ENCODE data around the gene COX19. TPM values are rescaled to one million over a fixed set of nuclear protein-coding genes. Genes with fewer than 3 reads are reported as not detected.

COX19 gene
- total RNA-seq (2014; rRNA removed; shearing (Covaris generic); ENCODE audit: low replicate concordance): 14.5 and 20.5 TPM in 2 replicates

GRCh38 chr7:974820-975681 is at the start of gene COX19:
Gene COX19, minus strand, starts transcription at chr7:975549. Its CDS starts 40 bp downstream, at chr7:975509.
- peaks cover 21% of the 10 kb centered on the region for H3K36me3 ChIP-seq (ENCODE audit: insufficient read depth, low read length)
- H4K20me1 ChIP-seq (ENCODE audit: insufficient read depth, low read depth, low read length): peaks cover 33% of the 10 kb centered on the region
- peaks cover 55% of the 10 kb centered on the region for H3K4me1 ChIP-seq (ENCODE audit: low read length)
- no peaks in the 10 kb centered on the region for H3K27me3 ChIP-seq (ENCODE audit: low read length)
- no peaks in the 10 kb centered on the region for H3K9me3 ChIP-seq (ENCODE audit: low read length)
- no peaks in the 10 kb centered on the region for H3K9me2 ChIP-seq (replicated peaks; ENCODE audit: insufficient read depth, low read length)
- H3K27ac ChIP-seq (ENCODE audit: low read length): peak within 1 kb of the TSS; percentile 68; the same call in 1 of the 2 replicates
- H2AFZ ChIP-seq (ENCODE audit: low read length): peak within 1 kb of the TSS; percentile 81; the same call in 1 of the 2 replicates
- DNase-seq: peak; percentile 96
- peaks cover 34% of the 10 kb centered on the region for H3K79me2 ChIP-seq (ENCODE audit: low read length)
- peak within 1 kb of the TSS; percentile 100 for H3K4me3 ChIP-seq (ENCODE audit: low read length)
- H3K9ac ChIP-seq (ENCODE audit: low read length): peak within 1 kb of the TSS; percentile 100
- peak within 1 kb of the TSS; percentile 99 for H3K4me2 ChIP-seq (ENCODE audit: low read depth, low read length, poor library complexity, severe bottlenecking)

DNA sequence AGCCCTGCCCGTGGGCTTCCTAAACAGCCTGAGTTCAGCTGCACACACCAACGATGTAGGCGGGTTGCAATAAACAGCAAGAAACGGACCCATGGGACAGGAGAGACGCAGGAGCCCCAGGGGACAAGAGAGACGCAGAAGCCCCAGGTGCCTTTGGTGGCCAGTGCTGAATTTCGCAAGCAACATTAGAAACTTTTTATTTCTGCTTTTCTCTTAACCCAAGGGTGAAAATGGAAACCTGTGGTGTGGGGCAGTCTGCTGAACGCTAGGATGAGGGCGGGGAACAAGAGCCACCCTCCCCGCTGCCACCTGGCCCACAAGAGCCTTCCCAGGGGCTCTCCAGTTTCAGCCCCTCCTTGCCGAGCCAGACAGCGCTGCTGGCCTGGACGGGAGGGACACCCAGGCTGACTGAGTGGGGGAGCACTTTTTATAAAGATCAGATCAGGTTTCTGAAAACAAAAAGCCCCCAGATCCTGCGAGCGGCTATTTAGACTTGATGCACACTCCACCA is 49.0 kb upstream of the COX19 start:
- Histone ChIP-seq H3K9ac (ENCODE audit: low read length) (peak overlapping the region; percentile 61), H3K36me3 (ENCODE audit: insufficient read depth, low read length) (no peaks in the 10 kb centered on the region), H3K79me2 (ENCODE audit: low read length) (no peaks in the 10 kb centered on the region), H3K9me3 (ENCODE audit: low read length) (no peaks in the 10 kb centered on the region), H3K4me3 (ENCODE audit: low read length) (peak overlapping the region; percentile 62), H4K20me1 (ENCODE audit: insufficient read depth, low read depth, low read length) (peaks cover 68% of the 10 kb centered on the region), H3K4me1 (ENCODE audit: low read length) (peaks cover 60% of the 10 kb centered on the region), H3K27ac (ENCODE audit: low read length) (peak overlapping the region; percentile 92), H2AFZ (ENCODE audit: low read length) (no peak overlapping the region), H3K4me2 (ENCODE audit: low read depth, low read length, poor library complexity, severe bottlenecking) (peak overlapping the region; percentile 77), H3K9me2 (replicated peaks; ENCODE audit: insufficient read depth, low read length) (no peaks in the 10 kb centered on the region), H3K27me3 (ENCODE audit: low read length) (no peaks in the 10 kb centered on the region; the same call in 1 of the 2 replicates)
- DNase-seq: peak; percentile 98

DNA sequence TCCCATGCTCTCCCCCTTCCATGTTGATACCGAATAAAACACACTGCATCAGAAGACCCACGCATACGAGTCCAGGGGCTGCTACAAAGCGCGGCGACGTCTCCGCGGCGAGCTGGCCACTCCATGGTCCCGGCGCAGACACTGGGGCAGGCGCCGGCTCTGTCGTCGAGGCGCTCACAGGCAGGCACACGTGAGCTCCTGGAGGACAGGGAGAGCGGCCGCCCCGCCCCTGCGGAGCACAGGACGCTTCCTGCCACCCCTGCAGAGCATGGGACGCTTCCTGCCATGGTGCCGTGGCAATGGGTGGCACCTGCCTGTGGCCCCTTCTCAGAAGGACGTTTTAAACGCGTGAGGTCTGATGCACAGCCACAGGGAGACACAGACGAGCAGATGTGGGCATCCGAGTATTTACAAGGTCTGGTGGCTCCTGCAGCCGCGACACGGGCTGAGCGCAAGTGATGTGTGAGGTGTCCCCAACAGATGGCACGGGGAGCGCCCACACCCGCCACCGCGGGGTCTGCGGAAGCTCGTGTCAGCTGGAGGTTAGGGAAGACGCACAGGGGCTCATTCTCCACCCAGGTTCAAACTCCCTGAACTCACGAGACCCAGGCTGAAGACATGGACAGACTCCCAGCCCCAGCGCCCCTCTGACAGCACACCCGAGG is 47.6 kb upstream of the COX19 start:
- Histone ChIP-seq H3K27ac (ENCODE audit: low read length) (no peak overlapping the region), H3K4me1 (ENCODE audit: low read length) (peaks cover 55% of the 10 kb centered on the region), H3K79me2 (ENCODE audit: low read length) (no peaks in the 10 kb centered on the region), H3K36me3 (ENCODE audit: insufficient read depth, low read length) (no peaks in the 10 kb centered on the region), H3K4me2 (ENCODE audit: low read depth, low read length, poor library complexity, severe bottlenecking) (peak overlapping the region; percentile 77), H3K27me3 (ENCODE audit: low read length) (no peaks in the 10 kb centered on the region; the same call in 1 of the 2 replicates), H3K9ac (ENCODE audit: low read length) (peak overlapping the region; percentile 45), H3K9me2 (replicated peaks; ENCODE audit: insufficient read depth, low read length) (no peaks in the 10 kb centered on the region), H2AFZ (ENCODE audit: low read length) (no peak overlapping the region), H3K9me3 (ENCODE audit: low read length) (no peaks in the 10 kb centered on the region), H3K4me3 (ENCODE audit: low read length) (peak overlapping the region; percentile 52; the same call in 1 of the 2 replicates), H4K20me1 (ENCODE audit: insufficient read depth, low read depth, low read length) (peaks cover 80% of the 10 kb centered on the region)
- DNase-seq: peak; percentile 59

- Histone ChIP-seq H3K9me3 (ENCODE audit: low read length) (no peaks in the 10 kb centered on the region), H3K9ac (ENCODE audit: low read length) (no peak overlapping the region), H3K79me2 (ENCODE audit: low read length) (no peaks in the 10 kb centered on the region), H3K4me1 (ENCODE audit: low read length) (peaks cover 52% of the 10 kb centered on the region), H3K36me3 (ENCODE audit: insufficient read depth, low read length) (no peaks in the 10 kb centered on the region), H3K4me3 (ENCODE audit: low read length) (no peak overlapping the region), H3K4me2 (ENCODE audit: low read depth, low read length, poor library complexity, severe bottlenecking) (no peak overlapping the region), H2AFZ (ENCODE audit: low read length) (no peak overlapping the region), H3K27ac (ENCODE audit: low read length) (no peak overlapping the region), H4K20me1 (ENCODE audit: insufficient read depth, low read depth, low read length) (peaks cover 82% of the 10 kb centered on the region), H3K27me3 (ENCODE audit: low read length) (no peaks in the 10 kb centered on the region; the same call in 1 of the 2 replicates), H3K9me2 (replicated peaks; ENCODE audit: insufficient read depth, low read length) (no peaks in the 10 kb centered on the region)
- DNase-seq: no peak
Measured at GRCh38 chr7:1022356-1022755, 47.0 kb upstream of the COX19 start.

DNA sequence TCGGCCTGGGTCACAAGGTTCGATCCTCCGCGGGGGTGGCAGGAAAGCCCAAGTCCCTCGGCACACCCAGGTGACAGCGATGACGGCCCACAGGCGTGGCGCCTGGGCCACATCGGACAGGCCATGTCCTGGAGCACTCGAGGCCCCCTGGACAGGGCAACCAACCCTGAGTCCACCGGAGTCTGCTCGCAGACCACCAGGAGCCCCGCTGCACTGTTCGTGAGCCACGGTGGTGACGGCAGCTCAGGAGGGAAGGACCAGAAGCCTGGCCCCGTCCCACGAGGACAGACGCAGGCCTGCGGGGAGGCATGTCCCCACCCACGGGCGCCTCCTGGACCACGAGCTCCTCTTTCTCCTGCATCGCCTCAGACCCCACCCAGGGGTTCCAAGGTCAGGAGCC is 46.6 kb upstream of the COX19 start:
- H3K79me2 ChIP-seq (ENCODE audit: low read length): no peaks in the 10 kb centered on the region
- H3K9me2 ChIP-seq (replicated peaks; ENCODE audit: insufficient read depth, low read length): no peaks in the 10 kb centered on the region
- no peaks in the 10 kb centered on the region for H3K36me3 ChIP-seq (ENCODE audit: insufficient read depth, low read length)
- DNase-seq: no peak
- H3K4me2 ChIP-seq (ENCODE audit: low read depth, low read length, poor library complexity, severe bottlenecking): no peak overlapping the region
- H3K27me3 ChIP-seq (ENCODE audit: low read length): no peaks in the 10 kb centered on the region; the same call in 1 of the 2 replicates
- H3K27ac ChIP-seq (ENCODE audit: low read length): no peak overlapping the region
- no peak overlapping the region for H2AFZ ChIP-seq (ENCODE audit: low read length)
- no peaks in the 10 kb centered on the region for H3K9me3 ChIP-seq (ENCODE audit: low read length)
- H3K4me1 ChIP-seq (ENCODE audit: low read length): peaks cover 48% of the 10 kb centered on the region
- H3K4me3 ChIP-seq (ENCODE audit: low read length): no peak overlapping the region
- no peak overlapping the region for H3K9ac ChIP-seq (ENCODE audit: low read length)
- H4K20me1 ChIP-seq (ENCODE audit: insufficient read depth, low read depth, low read length): peaks cover 82% of the 10 kb centered on the region

DNA sequence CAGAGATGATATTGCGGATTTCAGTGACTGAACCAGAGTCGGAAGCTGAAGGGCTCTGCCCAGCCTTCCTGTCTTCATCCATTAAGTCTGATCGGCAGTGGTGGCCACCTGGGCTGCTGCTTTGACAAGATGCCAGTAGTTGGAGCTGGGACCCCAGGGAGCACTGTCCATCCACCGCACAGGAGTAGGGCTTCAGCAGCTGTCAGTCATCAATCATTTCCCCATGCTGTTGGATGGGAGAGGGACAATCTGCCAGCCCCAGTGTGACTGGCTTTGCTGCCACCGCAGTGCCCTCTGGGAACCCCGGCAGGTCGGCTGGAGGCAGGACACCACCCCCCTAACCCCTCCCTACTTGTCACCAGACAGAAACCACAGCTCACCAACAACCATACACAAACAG is 46.0 kb upstream of the COX19 start:
- Histone ChIP-seq H3K9me3 (ENCODE audit: low read length) (no peaks in the 10 kb centered on the region), H3K79me2 (ENCODE audit: low read length) (no peaks in the 10 kb centered on the region), H3K4me1 (ENCODE audit: low read length) (peaks cover 42% of the 10 kb centered on the region), H3K4me2 (ENCODE audit: low read depth, low read length, poor library complexity, severe bottlenecking) (no peak overlapping the region), H3K4me3 (ENCODE audit: low read length) (no peak overlapping the region), H4K20me1 (ENCODE audit: insufficient read depth, low read depth, low read length) (peaks cover 80% of the 10 kb centered on the region), H2AFZ (ENCODE audit: low read length) (no peak overlapping the region), H3K9ac (ENCODE audit: low read length) (no peak overlapping the region), H3K27ac (ENCODE audit: low read length) (no peak overlapping the region), H3K27me3 (ENCODE audit: low read length) (no peaks in the 10 kb centered on the region; the same call in 1 of the 2 replicates), H3K36me3 (ENCODE audit: insufficient read depth, low read length) (no peaks in the 10 kb centered on the region), H3K9me2 (replicated peaks; ENCODE audit: insufficient read depth, low read length) (no peaks in the 10 kb centered on the region)
- DNase-seq: no peak

DNA sequence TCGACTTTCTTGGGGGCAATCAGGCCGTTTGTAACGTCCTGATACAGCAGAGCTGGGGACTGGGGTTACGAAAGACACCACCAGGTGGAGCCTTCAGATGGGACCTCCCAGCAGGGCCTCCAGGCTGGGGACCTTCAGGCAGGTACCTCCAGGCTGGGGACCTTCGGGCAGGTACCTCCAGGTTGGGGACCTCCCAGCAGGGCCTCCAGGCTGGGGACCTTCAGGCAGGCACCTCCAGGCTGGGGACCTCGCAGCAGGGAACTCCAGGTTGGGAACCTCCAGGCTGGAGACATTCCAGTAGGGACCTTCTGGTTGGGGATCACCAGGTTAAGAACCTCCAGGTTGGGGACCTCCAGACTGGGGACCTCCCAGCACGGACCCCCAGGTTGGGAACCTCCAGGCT is 45.5 kb upstream of the COX19 start:
- H3K79me2 ChIP-seq (ENCODE audit: low read length): no peaks in the 10 kb centered on the region
- H3K4me3 ChIP-seq (ENCODE audit: low read length): no peak overlapping the region
- no peaks in the 10 kb centered on the region; the same call in 1 of the 2 replicates for H3K27me3 ChIP-seq (ENCODE audit: low read length)
- H3K4me2 ChIP-seq (ENCODE audit: low read depth, low read length, poor library complexity, severe bottlenecking): no peak overlapping the region
- DNase-seq: peak; percentile 80
- H3K27ac ChIP-seq (ENCODE audit: low read length): no peak overlapping the region
- peaks cover 37% of the 10 kb centered on the region for H3K4me1 ChIP-seq (ENCODE audit: low read length)
- no peak overlapping the region for H2AFZ ChIP-seq (ENCODE audit: low read length)
- H3K36me3 ChIP-seq (ENCODE audit: insufficient read depth, low read length): no peaks in the 10 kb centered on the region
- no peaks in the 10 kb centered on the region for H3K9me2 ChIP-seq (replicated peaks; ENCODE audit: insufficient read depth, low read length)
- H4K20me1 ChIP-seq (ENCODE audit: insufficient read depth, low read depth, low read length): peaks cover 79% of the 10 kb centered on the region
- H3K9me3 ChIP-seq (ENCODE audit: low read length): no peaks in the 10 kb centered on the region
- H3K9ac ChIP-seq (ENCODE audit: low read length): no peak overlapping the region
